ENCODE data around the gene MRPL42. TPM values are rescaled to one million over a fixed set of nuclear protein-coding genes. Genes with fewer than 3 reads are reported as not detected.
"Not testable (repeated sequence)": the region's sequence is repeated elsewhere in the genome, so short reads cannot be mapped to it uniquely, and the experiment has no call there.

The MRPL42 gene
- total RNA-seq, 2 donors from 2014 or later, result 76.4 to 82.8 TPM

DNA sequence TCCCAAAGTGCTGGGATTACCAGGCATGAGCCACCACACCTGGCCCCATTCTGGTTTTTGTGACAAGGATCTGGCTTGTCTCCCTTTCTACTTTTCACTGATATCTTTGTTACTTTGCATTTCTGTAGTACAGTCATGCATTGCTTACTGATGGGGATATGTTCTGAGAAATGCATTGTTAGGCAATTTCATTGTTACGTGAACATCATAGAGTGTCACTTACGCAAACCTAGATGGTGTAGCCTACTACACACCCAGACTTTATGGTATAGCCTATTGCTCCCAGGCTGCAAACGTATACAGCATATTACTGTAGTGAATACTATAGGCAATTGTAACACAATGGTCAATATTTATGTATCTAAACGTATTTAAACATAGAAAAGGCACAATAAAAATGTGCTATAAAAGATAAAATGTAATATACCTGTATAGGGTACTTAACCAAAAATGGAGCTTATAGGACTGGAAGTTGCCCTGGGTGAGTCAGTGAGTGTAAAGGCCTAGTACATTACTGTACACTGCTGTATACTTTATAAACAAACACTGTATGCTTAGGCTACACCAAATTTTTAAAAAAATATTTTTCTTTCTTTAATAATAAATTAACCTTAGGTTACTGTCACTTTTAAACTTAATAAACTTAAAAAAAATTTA is 16.0 kb downstream of the MRPL42 start:
- H3K9me3 ChIP-seq, result no peaks in the 10 kb centered on the region
- H3K4me1 ChIP-seq, result peaks cover 3% of the 10 kb centered on the region
- H3K27ac ChIP-seq, result peak overlapping the region; percentile 42
- H3K36me3 ChIP-seq, result no peaks in the 10 kb centered on the region
- H3K27me3 ChIP-seq, result no peaks in the 10 kb centered on the region
- no peak overlapping the region for H3K4me3 ChIP-seq
- peak; percentile 28 for DNase-seq
- H3K9ac ChIP-seq (ENCODE audit: low read depth in 2 of 2, low read length in 2 of 2), result no peak overlapping the region
- TF ChIP-seq CTCF (IDR thresholded peaks at IDR 0.05), result no peak
- intact Hi-C loops (cut with DNase I), result no loop called here

DNA sequence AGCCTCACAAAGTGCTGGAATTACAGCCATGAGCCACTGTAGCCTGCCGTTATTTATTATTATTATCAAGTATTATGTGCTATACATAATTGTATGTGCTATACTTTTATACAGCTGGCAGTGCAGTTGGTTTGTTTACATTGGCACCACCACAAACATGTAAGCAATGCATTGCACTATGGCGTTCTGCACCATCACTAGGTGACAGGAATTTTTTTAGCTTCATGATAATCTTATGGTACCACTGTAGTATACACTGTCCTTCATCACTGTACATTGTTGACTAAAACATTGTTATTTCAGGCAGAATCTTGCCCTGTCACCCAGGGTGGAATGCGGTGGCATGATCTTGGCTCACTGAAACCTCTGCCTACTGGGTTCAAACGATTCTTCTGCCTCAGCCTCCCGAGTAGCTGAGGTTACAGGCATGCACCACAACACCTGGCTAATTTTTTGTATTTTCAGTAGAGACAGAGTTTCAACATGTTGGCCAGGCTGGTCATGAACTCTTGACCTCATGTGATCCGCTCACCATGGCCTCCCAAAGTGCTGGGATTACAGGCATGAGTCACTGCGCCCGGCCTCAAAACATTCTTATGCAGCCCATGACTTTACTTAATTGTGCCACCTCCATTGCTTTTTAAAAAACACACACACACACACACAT is 17.1 kb downstream of the MRPL42 start:
- Histone ChIP-seq H3K4me1 (peaks cover 3% of the 10 kb centered on the region), H3K27me3 (no peaks in the 10 kb centered on the region), H3K9ac (ENCODE audit: low read depth in 2 of 2, low read length in 2 of 2) (no peak overlapping the region), H3K27ac (no peak overlapping the region), H3K36me3 (no peaks in the 10 kb centered on the region), H3K4me3 (no peak overlapping the region), H3K9me3 (no peaks in the 10 kb centered on the region)
- no peak for DNase-seq
- TF ChIP-seq CTCF (IDR thresholded peaks at IDR 0.05), result no peak
- intact Hi-C loops (cut with DNase I), result no loop called here

DNA sequence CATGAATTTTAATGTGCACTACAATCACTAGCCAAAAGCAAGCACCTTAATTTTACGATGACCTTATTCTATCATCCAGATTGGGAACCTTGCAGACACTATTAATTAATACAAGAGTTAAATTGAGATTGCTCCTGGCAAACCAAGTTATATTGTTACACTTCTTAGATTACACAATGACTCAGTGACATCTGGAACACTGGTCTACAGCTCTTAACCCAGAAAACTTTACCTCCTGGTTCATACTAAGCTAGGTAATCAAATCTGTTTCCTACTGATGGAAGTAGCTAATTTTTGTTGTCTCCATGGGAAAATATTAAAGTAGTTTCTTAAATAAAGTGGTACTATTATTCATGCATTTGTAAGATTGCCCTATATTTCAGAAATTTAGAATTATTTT is 25.5 kb downstream of the MRPL42 start:
- intact Hi-C loops (cut with DNase I), result not testable (repeated sequence)

DNA sequence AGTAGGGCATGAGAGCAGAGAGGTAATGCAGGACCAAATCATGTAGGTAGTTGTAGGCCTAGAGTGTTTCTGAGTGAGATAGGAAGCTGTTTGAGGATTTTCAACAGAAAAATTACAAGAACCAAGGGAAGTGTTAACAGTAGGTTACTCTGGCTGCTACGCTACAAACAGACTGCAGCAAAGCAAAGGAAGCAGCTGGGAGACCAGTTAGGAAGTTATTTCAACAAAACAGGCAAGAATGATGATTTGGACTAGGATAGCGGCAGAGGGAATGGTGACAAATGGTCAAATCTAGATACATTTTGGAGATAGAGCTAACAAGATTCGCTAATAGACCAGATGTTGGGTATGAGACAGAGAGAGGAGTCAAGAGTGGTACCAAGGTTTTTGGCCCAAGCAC is 26.8 kb downstream of the MRPL42 start:
- Histone ChIP-seq H3K4me1 (no peaks in the 10 kb centered on the region), H3K27ac (no peak overlapping the region), H3K36me3 (no peaks in the 10 kb centered on the region), H3K9me3 (no peaks in the 10 kb centered on the region), H3K27me3 (no peaks in the 10 kb centered on the region), H3K9ac (ENCODE audit: low read depth in 2 of 2, low read length in 2 of 2) (no peak overlapping the region), H3K4me3 (no peak overlapping the region)
- DNase-seq, result no peak
- no peak for TF ChIP-seq CTCF (IDR thresholded peaks at IDR 0.05)
- intact Hi-C loops (cut with DNase I), result no loop called here

More for the DNA sequence above, 25.5 kb downstream of the MRPL42 start:
- H3K27me3 ChIP-seq; H3K27ac ChIP-seq; H3K9me3 ChIP-seq; H3K4me3 ChIP-seq; H3K36me3 ChIP-seq; DNase-seq; H3K4me1 ChIP-seq; H3K9ac ChIP-seq (ENCODE audit: low read depth in 2 of 2, low read length in 2 of 2): not testable (repeated sequence)

DNA sequence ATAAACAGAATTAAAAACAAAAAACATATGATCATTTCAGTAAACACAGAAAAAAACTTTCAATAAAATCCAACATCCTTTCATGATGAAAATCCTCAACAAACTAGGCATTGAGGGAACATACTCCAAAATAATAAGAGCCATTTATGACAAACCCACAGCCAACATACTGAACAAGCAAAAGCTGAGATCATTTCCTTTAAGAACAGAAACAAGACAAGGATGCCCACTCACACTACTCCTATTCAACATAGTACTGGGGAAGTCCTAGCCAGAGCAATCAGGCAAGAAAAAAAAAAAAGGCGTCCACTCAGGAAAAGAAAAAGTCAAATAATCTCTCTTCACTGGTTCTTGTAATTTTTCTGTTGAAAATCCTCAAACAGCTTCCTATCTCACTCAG is 30.1 kb downstream of the MRPL42 start:
- no peak overlapping the region for H3K9ac ChIP-seq (ENCODE audit: low read depth in 2 of 2, low read length in 2 of 2)
- no peak for DNase-seq
- no peak overlapping the region for H3K27ac ChIP-seq
- no peaks in the 10 kb centered on the region for H3K27me3 ChIP-seq
- intact Hi-C loops (cut with DNase I), result no loop called here
- no peaks in the 10 kb centered on the region for H3K9me3 ChIP-seq
- H3K4me3 ChIP-seq, result no peak overlapping the region
- no peak for TF ChIP-seq CTCF (IDR thresholded peaks at IDR 0.05)
- H3K4me1 ChIP-seq, result no peaks in the 10 kb centered on the region
- H3K36me3 ChIP-seq, result no peaks in the 10 kb centered on the region

GRCh38 chr12:93498813-93499212 is 31.5 kb downstream of the MRPL42 start:
- H3K9me3 ChIP-seq; DNase-seq; H3K27me3 ChIP-seq; H3K4me1 ChIP-seq; H3K27ac ChIP-seq; intact Hi-C loops (cut with DNase I); H3K9ac ChIP-seq (ENCODE audit: low read depth in 2 of 2, low read length in 2 of 2); H3K36me3 ChIP-seq; H3K4me3 ChIP-seq: not testable (repeated sequence)
